ENCODE results near the gene WSCD2. TPM values are rescaled to one million over a fixed set of nuclear protein-coding genes. Genes with fewer than 3 reads are reported as not detected.

The WSCD2 gene
- polyA plus RNA-seq, 1 donor from 2014 or later = 5.8 TPM

- H3K9me2 ChIP-seq (ENCODE audit: insufficient read depth, low read length) = no peaks in the 10 kb centered on the region
- H3K27ac ChIP-seq (ENCODE audit: low read length) = no peak overlapping the region
- no peaks in the 10 kb centered on the region for H3K27me3 ChIP-seq (ENCODE audit: insufficient read depth, low read depth, low read length)
- H3K4me3 ChIP-seq (ENCODE audit: low read length) = no peak overlapping the region
- H2AFZ ChIP-seq (ENCODE audit: low read depth, low read length) = no peak overlapping the region
- no peak overlapping the region for H3K4me2 ChIP-seq (ENCODE audit: low read length)
- H3K79me2 ChIP-seq (replicated peaks; ENCODE audit: insufficient read depth, low read length) = no peaks in the 10 kb centered on the region
- H3K9ac ChIP-seq (ENCODE audit: low read length) = no peak overlapping the region
- H3K9me3 ChIP-seq (ENCODE audit: low read length) = no peaks in the 10 kb centered on the region
- TF ChIP-seq RAD21 (conservative IDR thresholded peaks at IDR 0.05) (no peak), EP300 (conservative IDR thresholded peaks at IDR 0.05; ENCODE audit: poor library complexity, severe bottlenecking) (no peak), EZH2 (IDR thresholded peaks at IDR 0.05; ENCODE audit: borderline replicate concordance, insufficient read depth, low read length, poor library complexity, severe bottlenecking) (no peak), CTCF (IDR thresholded peaks at IDR 0.05; ENCODE audit: poor library complexity, severe bottlenecking) (no peak), MXI1 (conservative IDR thresholded peaks at IDR 0.05; ENCODE audit: poor library complexity, severe bottlenecking) (no peak), REST (IDR thresholded peaks at IDR 0.05; ENCODE audit: borderline replicate concordance) (no peak), POLR2AphosphoS5 (IDR thresholded peaks at IDR 0.05) (no peak), TAF1 (IDR thresholded peaks at IDR 0.05; ENCODE audit: low read depth) (no peak), SMC3 (conservative IDR thresholded peaks at IDR 0.05; ENCODE audit: poor library complexity) (no peak)
- H3K36me3 ChIP-seq (ENCODE audit: insufficient read depth, low read length) = no peaks in the 10 kb centered on the region
- no peaks in the 10 kb centered on the region for H4K20me1 ChIP-seq (ENCODE audit: insufficient read depth)
- H3F3A ChIP-seq (ENCODE audit: insufficient read depth, low read length, poor library complexity, severe bottlenecking) = no peaks in the 10 kb centered on the region
These were observed 18.2 kb downstream of the WSCD2 start for GRCh38 chr12:108147279-108147678.

GRCh38 chr12:108148521-108149074, 19.5 kb downstream of the WSCD2 start:
- H3K9me2 ChIP-seq (ENCODE audit: insufficient read depth, low read length) = no peaks in the 10 kb centered on the region
- no peaks in the 10 kb centered on the region for H3K9me3 ChIP-seq (ENCODE audit: low read length)
- H3K4me2 ChIP-seq (ENCODE audit: low read length) = no peak overlapping the region
- no peak overlapping the region for H3K4me3 ChIP-seq (ENCODE audit: low read length)
- H4K20me1 ChIP-seq (ENCODE audit: insufficient read depth) = no peaks in the 10 kb centered on the region
- no peak overlapping the region for H3K27ac ChIP-seq (ENCODE audit: low read length)
- no peak for TF ChIP-seq CTCF (IDR thresholded peaks at IDR 0.05; ENCODE audit: poor library complexity, severe bottlenecking)
- no peaks in the 10 kb centered on the region for H3K36me3 ChIP-seq (ENCODE audit: insufficient read depth, low read length)
- no peak overlapping the region for H3K9ac ChIP-seq (ENCODE audit: low read length)
- H2AFZ ChIP-seq (ENCODE audit: low read depth, low read length) = no peak overlapping the region
- H3F3A ChIP-seq (ENCODE audit: insufficient read depth, low read length, poor library complexity, severe bottlenecking) = no peaks in the 10 kb centered on the region
- H3K27me3 ChIP-seq (ENCODE audit: insufficient read depth, low read depth, low read length) = no peaks in the 10 kb centered on the region
- no peaks in the 10 kb centered on the region for H3K79me2 ChIP-seq (replicated peaks; ENCODE audit: insufficient read depth, low read length)

All from neural cell (in vitro differentiated cells).